Measurements from ENCODE around the gene ARHGAP28.
A peak's percentile ranks its signal among the peaks of the same experiment; 100 is the strongest.

The ARHGAP28 gene

GRCh38 chr18:6781142-6781714, 51.7 kb downstream of the ARHGAP28 start:
- Histone ChIP-seq H3K79me2 (no peaks in the 10 kb centered on the region), H3K36me3 (ENCODE audit: control insufficient read depth, insufficient read depth, low read length) (no peaks in the 10 kb centered on the region), H3K9me3 (ENCODE audit: control insufficient read depth, low read length) (no peaks in the 10 kb centered on the region), H3K9ac (no peak overlapping the region), H2AFZ (peak overlapping the region; percentile 59), H3K4me1 (peaks cover 13% of the 10 kb centered on the region), H3K27ac (peak overlapping the region; percentile 36), H3K27me3 (ENCODE audit: control insufficient read depth, insufficient read depth, low read length) (no peaks in the 10 kb centered on the region), H3K4me2 (ENCODE audit: low read length) (no peak overlapping the region), H3K4me3 (ENCODE audit: low read depth, low read length) (no peak overlapping the region)
- TF ChIP-seq, protein P1, sequence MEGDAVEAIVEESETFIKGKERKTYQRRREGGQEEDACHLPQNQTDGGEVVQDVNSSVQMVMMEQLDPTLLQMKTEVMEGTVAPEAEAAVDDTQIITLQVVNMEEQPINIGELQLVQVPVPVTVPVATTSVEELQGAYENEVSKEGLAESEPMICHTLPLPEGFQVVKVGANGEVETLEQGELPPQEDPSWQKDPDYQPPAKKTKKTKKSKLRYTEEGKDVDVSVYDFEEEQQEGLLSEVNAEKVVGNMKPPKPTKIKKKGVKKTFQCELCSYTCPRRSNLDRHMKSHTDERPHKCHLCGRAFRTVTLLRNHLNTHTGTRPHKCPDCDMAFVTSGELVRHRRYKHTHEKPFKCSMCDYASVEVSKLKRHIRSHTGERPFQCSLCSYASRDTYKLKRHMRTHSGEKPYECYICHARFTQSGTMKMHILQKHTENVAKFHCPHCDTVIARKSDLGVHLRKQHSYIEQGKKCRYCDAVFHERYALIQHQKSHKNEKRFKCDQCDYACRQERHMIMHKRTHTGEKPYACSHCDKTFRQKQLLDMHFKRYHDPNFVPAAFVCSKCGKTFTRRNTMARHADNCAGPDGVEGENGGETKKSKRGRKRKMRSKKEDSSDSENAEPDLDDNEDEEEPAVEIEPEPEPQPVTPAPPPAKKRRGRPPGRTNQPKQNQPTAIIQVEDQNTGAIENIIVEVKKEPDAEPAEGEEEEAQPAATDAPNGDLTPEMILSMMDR (IDR thresholded peaks at IDR 0.05) = no peak

DNA sequence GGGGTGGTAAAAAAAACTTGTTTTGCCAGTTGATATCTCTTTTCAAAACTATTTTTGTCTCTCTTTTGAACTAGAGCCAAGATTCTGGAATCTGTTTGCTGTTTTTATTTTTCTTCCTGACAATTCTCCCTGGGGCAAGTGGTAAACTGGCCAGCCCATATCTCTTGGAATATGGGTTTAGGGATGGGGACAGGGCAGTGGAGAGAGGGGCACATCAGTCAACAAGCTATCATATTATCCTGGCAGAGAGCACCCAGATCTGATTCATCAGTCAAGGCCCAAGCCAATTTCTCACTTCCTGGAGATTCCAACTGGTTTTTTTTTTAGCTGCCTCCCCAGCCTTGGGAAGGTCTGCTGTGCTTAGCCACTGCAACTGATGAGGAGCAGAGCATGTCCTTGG, 52.3 kb downstream of the ARHGAP28 start:
- peaks cover 13% of the 10 kb centered on the region for H3K4me1 ChIP-seq

DNA sequence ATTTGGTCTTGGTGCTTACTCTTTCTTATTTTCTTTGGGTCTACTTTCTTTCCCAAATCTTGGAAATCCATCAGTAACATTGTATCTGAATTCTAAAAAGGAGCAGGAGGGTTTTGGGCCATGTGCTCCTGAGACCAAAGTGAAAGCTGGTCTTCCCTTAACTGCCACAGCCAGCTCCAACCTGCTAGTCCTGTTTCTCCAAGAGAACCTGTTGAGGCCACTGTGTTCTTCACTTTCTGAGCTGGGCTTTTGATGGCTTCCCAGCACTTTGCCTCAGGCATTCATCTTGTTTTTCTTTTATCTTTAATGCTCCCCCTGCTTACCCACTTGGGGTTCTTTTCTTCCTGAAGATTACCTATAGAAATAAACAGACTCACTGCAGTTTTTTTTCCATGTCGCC, 53.3 kb downstream of the ARHGAP28 start:
- Histone ChIP-seq H3K79me2 (no peaks in the 10 kb centered on the region), H2AFZ (no peak overlapping the region), H3K4me1 (peaks cover 13% of the 10 kb centered on the region), H3K36me3 (ENCODE audit: control insufficient read depth, insufficient read depth, low read length) (no peaks in the 10 kb centered on the region), H3K4me3 (ENCODE audit: low read depth, low read length) (no peak overlapping the region), H3K27me3 (ENCODE audit: control insufficient read depth, insufficient read depth, low read length) (no peaks in the 10 kb centered on the region), H3K4me2 (ENCODE audit: low read length) (no peak overlapping the region), H3K9ac (no peak overlapping the region), H3K9me3 (ENCODE audit: control insufficient read depth, low read length) (no peaks in the 10 kb centered on the region), H3K27ac (no peak overlapping the region)
- TF ChIP-seq, protein P1 (IDR thresholded peaks at IDR 0.05) = no peak

More for the DNA sequence above, 52.3 kb downstream of the ARHGAP28 start:
- no peak overlapping the region for H3K9ac ChIP-seq
- H2AFZ ChIP-seq = peak overlapping the region; percentile 59
- no peaks in the 10 kb centered on the region for H3K79me2 ChIP-seq
- TF ChIP-seq, protein P1 (IDR thresholded peaks at IDR 0.05) = no peak
- no peak overlapping the region for H3K4me2 ChIP-seq (ENCODE audit: low read length)
- H3K36me3 ChIP-seq (ENCODE audit: control insufficient read depth, insufficient read depth, low read length) = no peaks in the 10 kb centered on the region
- H3K4me3 ChIP-seq (ENCODE audit: low read depth, low read length) = no peak overlapping the region
- H3K27me3 ChIP-seq (ENCODE audit: control insufficient read depth, insufficient read depth, low read length) = no peaks in the 10 kb centered on the region
- peak overlapping the region; percentile 1 for H3K27ac ChIP-seq
- H3K9me3 ChIP-seq (ENCODE audit: control insufficient read depth, low read length) = no peaks in the 10 kb centered on the region

DNA sequence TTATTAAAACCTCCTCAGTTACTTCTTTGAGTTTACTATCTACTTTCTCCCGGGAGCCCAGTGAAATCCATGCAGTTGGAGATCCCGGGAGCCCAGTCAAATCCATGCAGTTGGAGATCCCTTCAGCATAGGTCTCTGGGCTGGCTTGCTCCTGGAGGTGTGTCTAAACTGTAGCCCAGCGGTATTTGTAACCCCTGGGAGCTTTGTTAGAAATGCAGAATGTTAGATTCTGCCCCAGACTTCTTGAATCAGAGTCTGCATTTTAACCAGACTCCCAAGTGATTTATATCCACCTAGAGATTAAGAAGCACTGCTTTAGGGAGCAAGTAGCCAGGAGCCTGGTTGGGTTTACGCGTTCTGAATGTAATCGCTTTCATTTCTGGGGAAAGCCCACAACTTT, 54.5 kb downstream of the ARHGAP28 start:
- TF ChIP-seq, protein P1 (IDR thresholded peaks at IDR 0.05) = no peak
- H3K79me2 ChIP-seq = no peaks in the 10 kb centered on the region

DNA sequence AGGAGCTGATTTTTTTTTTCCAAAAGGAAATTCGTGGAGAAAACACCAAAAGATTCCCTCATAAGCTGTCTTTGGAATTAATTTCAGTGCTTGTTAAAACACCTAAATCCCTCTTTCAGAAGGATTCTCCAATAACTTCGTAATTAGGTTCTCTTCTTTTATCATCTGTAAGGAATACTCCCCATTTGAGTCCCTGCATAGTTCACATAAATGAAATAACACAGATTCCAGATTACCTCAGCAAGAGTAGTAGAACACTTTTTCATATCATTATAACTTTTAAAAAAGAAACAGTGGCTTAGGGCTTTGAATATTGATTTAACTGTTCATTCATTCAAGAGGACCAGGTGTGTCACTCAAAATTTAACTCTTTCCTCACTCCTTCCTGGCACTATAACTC, 55.5 kb downstream of the ARHGAP28 start:
- TF ChIP-seq, protein P1 (IDR thresholded peaks at IDR 0.05) = no peak
- H3K4me1 ChIP-seq = peaks cover 9% of the 10 kb centered on the region
- no peak overlapping the region for H3K4me3 ChIP-seq (ENCODE audit: low read depth, low read length)
- H3K36me3 ChIP-seq (ENCODE audit: control insufficient read depth, insufficient read depth, low read length) = no peaks in the 10 kb centered on the region
- H3K79me2 ChIP-seq = no peaks in the 10 kb centered on the region
- no peak overlapping the region for H3K27ac ChIP-seq
- no peaks in the 10 kb centered on the region for H3K27me3 ChIP-seq (ENCODE audit: control insufficient read depth, insufficient read depth, low read length)
- peak overlapping the region; percentile 13 for H2AFZ ChIP-seq
- H3K9me3 ChIP-seq (ENCODE audit: control insufficient read depth, low read length) = no peaks in the 10 kb centered on the region
- no peak overlapping the region for H3K4me2 ChIP-seq (ENCODE audit: low read length)
- no peak overlapping the region for H3K9ac ChIP-seq

More for the DNA sequence above, 54.5 kb downstream of the ARHGAP28 start:
- Histone ChIP-seq H3K36me3 (ENCODE audit: control insufficient read depth, insufficient read depth, low read length) (no peaks in the 10 kb centered on the region), H3K9me3 (ENCODE audit: control insufficient read depth, low read length) (no peaks in the 10 kb centered on the region), H3K9ac (no peak overlapping the region), H3K4me3 (ENCODE audit: low read depth, low read length) (no peak overlapping the region), H3K27ac (no peak overlapping the region), H3K4me2 (ENCODE audit: low read length) (no peak overlapping the region), H2AFZ (no peak overlapping the region), H3K4me1 (peaks cover 10% of the 10 kb centered on the region), H3K27me3 (ENCODE audit: control insufficient read depth, insufficient read depth, low read length) (no peaks in the 10 kb centered on the region)
